CD4-positive, alpha-beta T cell treated with Interleukin-6 at 100 ng/mL for 8 hours (primary cell): ENCODE measurements around the gene BAIAP2L2.
"Not testable (repeated sequence)": the region's sequence is repeated elsewhere in the genome, so short reads cannot be mapped to it uniquely, and the experiment has no call there.

Source experiments
- DNase-seq: peaks from one replicate; pipeline ENCODE4 v3.0.0-alpha.2; 2020; ENCODE audit warnings: mixed read lengths, low spot score

BAIAP2L2 gene

GRCh38 chr22:38127869-38128268 is 17.4 kb upstream of the BAIAP2L2 start:
- no peak for DNase-seq

DNA sequence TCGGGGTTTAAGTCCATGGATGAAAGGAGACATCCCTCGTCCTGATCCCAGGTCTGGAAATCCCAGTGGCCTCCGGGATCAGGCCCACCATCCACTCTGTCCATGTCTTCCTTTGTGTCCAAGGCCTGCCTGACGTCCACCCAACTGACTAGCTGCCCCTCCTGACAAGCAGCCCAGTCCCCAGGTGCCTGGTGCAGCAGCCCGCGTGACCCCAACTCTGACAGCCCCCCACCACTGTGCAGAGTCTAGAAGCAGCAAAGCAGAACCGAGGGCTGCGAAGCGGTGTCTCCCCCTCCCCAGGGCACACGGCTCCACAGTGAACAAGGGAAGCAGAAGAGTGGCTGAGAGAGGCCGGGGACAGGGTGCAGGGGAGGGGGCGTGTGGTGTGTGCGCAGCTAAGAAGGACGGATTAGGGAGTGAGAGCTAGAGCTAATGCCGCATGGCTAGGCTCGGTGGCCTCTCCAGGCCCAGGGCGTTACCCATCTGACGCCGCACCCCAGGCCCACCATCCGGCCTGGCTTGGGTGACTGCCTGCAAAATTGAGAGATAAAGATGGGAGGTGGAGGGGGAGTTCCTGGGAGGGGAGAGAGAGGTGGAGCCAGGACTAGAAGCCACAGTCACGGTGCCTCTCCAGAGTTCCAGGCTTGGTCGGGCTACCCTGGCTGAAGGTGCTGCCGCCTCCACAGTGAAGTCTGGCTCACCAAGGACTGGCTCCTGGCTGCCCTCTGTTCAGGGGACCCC is 16.6 kb upstream of the BAIAP2L2 start:
- no peak for DNase-seq

DNA sequence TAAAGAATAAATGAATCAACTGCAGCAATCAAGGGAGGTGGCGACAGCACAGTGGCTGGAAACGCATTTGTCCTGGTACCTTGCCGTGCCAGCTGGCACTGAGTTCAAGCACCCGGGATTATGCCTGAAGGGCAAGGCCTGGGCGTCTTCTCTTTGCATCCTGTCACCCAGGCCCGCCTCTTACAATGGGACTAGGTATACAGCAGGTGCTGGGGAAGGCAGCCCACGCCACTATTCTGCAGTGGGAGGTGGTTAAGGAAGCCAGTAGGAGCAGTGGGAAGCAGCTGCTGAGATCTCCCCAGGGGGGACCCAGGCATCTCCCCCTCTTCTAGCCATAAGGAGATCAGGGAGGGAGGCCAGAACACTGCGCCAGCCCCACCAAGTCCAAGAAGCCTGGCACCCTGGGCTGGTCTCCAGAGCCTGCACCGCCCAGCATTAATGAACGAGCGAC is 15.3 kb upstream of the BAIAP2L2 start:
- no peak for DNase-seq

GRCh38 chr22:38125038-38125610 is 14.6 kb upstream of the BAIAP2L2 start:
- no peak for DNase-seq

DNA sequence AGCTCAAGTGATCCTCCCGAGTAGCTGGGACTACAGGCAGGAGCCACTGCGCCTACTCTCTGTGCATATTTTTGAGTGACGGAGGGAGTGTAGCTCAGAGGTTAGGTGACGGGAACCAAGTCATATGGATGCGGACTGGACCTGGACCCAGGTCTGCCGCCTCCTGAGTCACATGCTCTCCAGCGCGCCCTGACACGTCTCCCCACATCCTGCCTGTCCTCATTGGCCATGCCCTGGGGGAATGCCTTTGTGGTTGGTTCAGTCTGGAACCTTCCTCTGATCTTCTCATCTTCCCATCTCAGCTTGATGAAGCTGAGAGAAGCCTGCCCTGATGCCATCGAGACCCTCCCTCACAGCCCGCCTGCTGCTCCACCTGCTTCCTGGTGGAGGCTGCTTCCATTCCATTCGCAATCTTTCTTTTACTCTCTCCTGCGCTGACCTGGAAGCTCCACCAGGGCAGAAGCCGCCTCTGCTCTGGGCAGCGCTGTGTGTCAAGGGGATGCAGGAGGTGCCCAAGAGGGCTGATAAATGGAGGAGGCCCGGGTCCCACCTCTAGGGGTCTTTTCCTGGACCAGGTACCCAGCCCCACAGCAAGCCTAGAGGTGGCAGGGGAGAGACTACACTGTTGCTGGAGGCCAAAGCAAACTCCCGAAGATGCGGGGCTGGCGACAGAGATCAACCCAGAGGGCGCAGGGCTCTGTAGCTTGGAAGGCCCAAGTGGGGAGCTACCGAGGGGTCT is 13.9 kb upstream of the BAIAP2L2 start:
- no peak for DNase-seq

GRCh38 chr22:38122616-38123015 is 12.1 kb upstream of the BAIAP2L2 start:
- no peak for DNase-seq

GRCh38 chr22:38120359-38121110 is 10.1 kb upstream of the BAIAP2L2 start:
- DNase-seq = no peak

DNA sequence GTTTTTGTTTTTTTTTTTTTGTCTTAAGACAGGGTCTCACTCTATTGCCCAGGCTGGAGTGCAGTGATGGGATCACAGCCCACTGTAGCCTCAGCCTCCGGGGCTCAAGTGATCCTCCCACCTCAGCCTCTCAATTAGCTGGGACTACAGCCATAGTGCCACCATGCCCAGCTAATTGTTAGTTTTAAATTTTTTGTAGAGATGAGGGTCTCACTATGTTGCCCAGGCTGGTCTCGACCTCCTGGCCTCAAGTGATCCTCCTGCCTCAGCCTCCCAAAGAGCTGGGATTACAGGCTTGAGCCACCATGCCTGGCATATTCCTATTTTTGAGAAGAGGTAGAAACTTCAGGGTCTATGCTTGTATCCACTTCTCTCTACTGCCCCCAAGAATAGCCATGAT is 8.3 kb upstream of the BAIAP2L2 start:
- not testable (repeated sequence) for DNase-seq

- no peak for DNase-seq
Measured at GRCh38 chr22:38118182-38118581, 7.7 kb upstream of the BAIAP2L2 start.

DNA sequence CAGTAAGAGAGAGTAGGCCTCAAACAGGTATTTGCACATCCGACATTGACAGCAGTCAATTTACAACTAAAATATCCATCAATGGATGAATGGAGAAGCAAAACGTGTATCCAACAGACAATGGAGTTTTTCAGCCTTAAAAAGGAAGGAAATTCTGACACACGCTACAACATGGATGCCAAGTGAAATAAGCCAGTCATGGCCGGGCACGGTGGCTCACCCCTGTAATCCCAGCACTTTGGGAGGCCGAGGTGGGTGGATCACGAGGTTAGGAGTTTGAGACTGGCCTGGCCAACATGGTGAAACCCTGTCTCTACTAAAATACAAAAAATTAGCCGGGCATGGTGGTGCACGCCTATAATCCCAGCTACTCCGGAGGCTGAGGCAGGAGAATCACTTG is 7.1 kb upstream of the BAIAP2L2 start:
- not testable (repeated sequence) for DNase-seq

DNA sequence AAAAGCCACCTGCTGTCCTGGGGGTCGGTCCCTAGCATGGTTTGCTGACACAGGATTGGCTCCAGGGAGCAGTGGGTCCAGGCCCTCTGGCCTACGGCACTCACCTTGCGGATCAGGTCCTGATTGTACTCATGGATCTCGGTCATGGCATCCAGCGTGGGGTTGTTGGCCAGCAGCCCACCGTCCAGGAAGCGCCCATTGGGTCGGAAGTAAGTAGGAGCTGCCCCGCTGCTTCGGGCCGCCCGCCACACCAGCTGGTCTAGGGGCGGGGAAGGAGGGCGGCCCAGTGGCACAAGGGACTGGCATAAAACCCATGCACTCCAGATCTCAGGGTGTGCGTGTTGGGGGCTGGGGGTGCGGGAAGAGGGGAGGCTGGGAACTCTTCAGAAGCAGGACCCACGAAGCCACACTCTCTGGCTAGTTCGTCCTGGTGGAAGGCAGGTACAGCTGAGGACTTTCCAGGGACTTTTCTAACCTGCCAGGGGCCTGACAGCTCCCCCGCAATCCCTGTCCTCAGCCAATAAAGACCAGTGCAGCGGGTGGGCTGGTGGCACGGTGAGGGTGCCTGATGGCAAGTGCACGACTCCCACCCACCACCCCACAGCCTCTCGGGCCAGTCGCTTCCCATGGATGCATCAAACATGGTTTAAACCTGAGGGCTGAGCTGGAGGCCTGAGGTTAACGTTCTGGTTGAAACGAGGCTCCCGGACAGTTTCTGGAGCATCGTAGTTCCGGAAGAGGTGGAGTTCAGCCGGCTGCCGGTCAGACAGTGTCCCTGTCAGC is 5.1 kb upstream of the BAIAP2L2 start:
- DNase-seq = no peak

- peak; percentile 72 for DNase-seq
Measured at GRCh38 chr22:38114484-38115398, 4.3 kb upstream of the BAIAP2L2 start.

DNA sequence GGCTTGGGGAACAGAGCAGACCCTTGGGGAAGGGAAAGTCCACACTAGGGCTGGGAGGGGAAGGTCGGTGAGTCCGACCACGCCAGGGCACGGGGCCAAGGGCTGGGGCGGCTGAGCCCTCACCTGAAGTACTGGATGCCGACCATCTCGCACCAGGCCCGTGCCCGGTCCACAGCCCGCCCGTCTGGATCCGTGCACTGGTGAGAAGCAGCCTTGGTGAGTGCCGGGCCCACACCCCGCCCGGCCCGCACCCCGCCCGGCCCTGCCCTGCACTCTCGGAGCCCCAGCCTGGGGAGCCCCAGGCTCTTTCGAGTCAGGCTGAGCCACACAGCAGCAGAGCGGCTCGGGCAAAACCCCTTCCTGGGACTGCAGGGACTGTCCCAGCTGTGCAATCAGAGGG is 1.9 kb upstream of the BAIAP2L2 start:
- no peak for DNase-seq

DNA sequence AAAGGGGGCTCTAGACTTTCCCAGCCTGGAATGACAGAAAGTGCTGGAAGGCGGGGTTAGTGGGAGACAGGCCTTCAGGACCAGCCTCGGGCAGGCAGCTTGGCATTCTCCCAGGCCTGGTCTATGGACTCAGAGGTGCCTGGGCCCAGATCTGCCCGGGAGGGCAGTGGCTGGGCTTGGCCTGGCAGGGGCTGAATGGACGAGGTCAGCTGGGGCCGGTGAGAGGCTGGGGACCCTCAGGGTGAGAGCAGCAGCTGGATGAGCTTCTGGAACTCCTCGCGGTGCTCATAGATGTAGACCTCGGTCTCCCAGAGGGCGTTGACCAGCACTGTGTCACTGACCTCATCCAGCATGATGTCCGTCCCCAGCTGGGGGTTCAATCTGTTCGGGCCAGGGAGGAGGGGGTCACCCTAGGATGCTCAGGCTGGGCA is 1.5 kb upstream of the BAIAP2L2 start:
- no peak for DNase-seq

DNA sequence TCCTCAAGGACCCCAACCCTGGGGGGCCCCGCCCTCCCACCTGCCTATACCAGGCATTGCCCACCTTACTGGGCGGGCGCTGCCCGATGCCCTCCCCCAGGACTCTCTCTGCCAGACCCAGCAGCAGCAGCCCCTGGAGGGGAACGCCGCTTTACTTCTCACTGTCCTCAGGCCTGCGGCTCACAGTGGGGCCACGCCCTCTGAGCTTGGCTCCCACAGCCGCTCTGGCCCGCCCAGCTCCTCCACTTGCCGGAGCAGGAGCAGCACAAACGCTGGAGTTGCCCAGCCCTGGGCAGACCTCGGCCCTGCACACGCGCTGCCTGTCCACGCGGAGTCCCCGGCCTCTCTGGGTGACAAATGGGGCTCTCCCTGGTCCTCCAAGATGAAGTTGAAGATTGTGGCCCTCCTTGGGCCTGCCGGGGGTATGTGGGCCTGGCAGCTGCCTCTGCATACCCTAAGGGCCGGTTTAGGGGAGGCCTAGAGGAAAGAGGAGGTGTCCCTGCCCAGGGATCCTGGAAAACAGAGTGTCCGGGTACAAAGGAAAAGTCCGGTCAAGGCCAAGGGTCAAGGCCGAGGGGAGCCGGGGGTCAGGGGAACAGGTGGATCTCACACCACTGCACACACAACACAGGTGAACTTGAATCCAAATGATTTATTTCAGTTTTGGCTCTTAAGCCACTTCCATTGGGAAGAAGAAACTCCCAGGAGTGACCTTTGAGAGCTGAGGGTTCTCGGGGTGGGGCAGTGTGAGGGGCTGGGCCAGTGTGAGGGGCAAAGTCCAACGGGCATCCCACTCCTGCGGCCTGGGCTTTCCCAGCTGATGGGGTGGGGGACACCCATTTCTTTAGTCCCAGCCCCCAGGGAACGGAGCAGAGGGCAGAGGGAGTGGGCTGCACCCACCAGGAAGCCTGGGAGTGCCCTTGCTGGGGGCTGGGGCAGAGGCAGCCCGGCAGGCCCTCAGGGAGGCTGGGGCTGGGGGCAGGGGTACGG is 674 bp upstream of the BAIAP2L2 start:
- DNase-seq = no peak

- DNase-seq = no peak
Measured at GRCh38 chr22:38109371-38110001, 998 bp downstream of the BAIAP2L2 start.

GRCh38 chr22:38108561-38109319 is 1.7 kb downstream of the BAIAP2L2 start:
- DNase-seq = no peak
